GM18907 (cell line): ENCODE data around the gene NAA38.

Experiments
- ATAC-seq: cut with Tn5 transposase; IDR thresholded peaks from one replicate; pipeline ENCODE4 v1.9.1; 2021; ENCODE audit warnings: mild to moderate bottlenecking, moderate library complexity; ENCODE audit not compliant: unreplicated experiment

NAA38 gene

GRCh38 chr17:7856811-7857712 is at the start of gene NAA38:
TSS of gene NAA38 (minus strand) at chr17:7857559. CDS start at chr17:7857463, 96 bp downstream.
- ATAC-seq: peak; percentile 74

GRCh38 chr17:7903154-7904103 is 46.1 kb upstream of the NAA38 start:
- no peak for ATAC-seq

GRCh38 chr17:7897773-7898172 is 40.4 kb upstream of the NAA38 start:
- no peak for ATAC-seq

- ATAC-seq: no peak
Observed at GRCh38 chr17:7897090-7897489, 39.7 kb upstream of the NAA38 start.

- no peak for ATAC-seq
Observed at GRCh38 chr17:7894866-7895265, 37.5 kb upstream of the NAA38 start.

GRCh38 chr17:7894226-7894625 is 36.9 kb upstream of the NAA38 start:
- no peak for ATAC-seq

GRCh38 chr17:7893187-7893880 is 36.0 kb upstream of the NAA38 start:
- ATAC-seq: no peak

- no peak for ATAC-seq
Observed at GRCh38 chr17:7889166-7889955, 32.0 kb upstream of the NAA38 start.

GRCh38 chr17:7888184-7888920 is 31.0 kb upstream of the NAA38 start, which contains the start of gene CHD3:
TSS of gene CHD3 (plus strand) at chr17:7888789. CDS start at chr17:7889001, 212 bp downstream.
- no peak for ATAC-seq

GRCh38 chr17:7887482-7888183 is 30.3 kb upstream of the NAA38 start:
- peak; percentile 45 for ATAC-seq

GRCh38 chr17:7887038-7887481 is 29.7 kb upstream of the NAA38 start:
- ATAC-seq: no peak

GRCh38 chr17:7886227-7887037 is 29.1 kb upstream of the NAA38 start:
- no peak for ATAC-seq

GRCh38 chr17:7885367-7886226 is 28.2 kb upstream of the NAA38 start:
- no peak for ATAC-seq

- ATAC-seq: no peak
Observed at GRCh38 chr17:7884581-7885366, 27.4 kb upstream of the NAA38 start.

GRCh38 chr17:7883781-7884386 is 26.5 kb upstream of the NAA38 start:
- ATAC-seq: no peak

- ATAC-seq: no peak
Observed at GRCh38 chr17:7882629-7883028, 25.3 kb upstream of the NAA38 start.
